Cardiac septum (tissue), 1 donor: ENCODE results near the gene AQP2. TPM values are rescaled to one million over a fixed set of nuclear protein-coding genes. Genes with fewer than 3 reads are reported as not detected.
"Not testable (repeated sequence)": the region's sequence is repeated elsewhere in the genome, so short reads cannot be mapped to it uniquely, and the experiment has no call there.

Experiments used
- DNase-seq: peaks from one replicate; pipeline ENCODE4 v3.0.0-alpha.2; 2020; ENCODE audit warnings: low spot score
- intact Hi-C: fragments of 100-400 bp; cut with DNase I; formaldehyde crosslinking; loops from one replicate; pipeline ENCODE4 v1.14.0; 2022
- total RNA-seq: library from RNA; stranded (reverse); fragmentation: NEBNext Ultra II Directional; extraction: Animal tissue kit (Norgen Biotek cat#: 25700); gene quantifications from one replicate; pipeline ENCODE4 v1.2.1, GENCODE V29; 2021
- donor health status: DM: no; HTN: no; CAD: no.

Gene AQP2
- total RNA-seq, 1 donor from 2014 or later = not detected

DNA sequence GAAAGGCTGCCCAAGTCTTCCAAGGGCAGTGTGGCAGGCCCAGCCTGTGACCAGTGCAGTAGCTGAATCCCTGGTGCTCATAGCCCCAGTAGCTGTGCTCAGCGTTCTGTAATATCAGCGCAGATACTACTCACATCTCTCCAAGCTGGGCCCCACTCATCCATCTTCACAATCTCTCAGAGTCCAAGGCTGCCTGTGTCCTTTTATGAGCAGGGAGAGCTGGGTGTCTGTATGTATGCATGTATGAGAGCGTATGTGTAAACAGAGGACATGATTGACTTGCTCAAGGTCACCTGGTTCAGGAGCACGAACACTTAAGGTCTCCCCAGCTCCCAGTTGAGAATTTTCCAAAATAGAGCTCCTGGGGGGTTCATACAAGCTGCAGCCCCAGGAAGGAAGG is 27.6 kb downstream of the AQP2 start:
- intact Hi-C loops = no loop called here
- DNase-seq = no peak

DNA sequence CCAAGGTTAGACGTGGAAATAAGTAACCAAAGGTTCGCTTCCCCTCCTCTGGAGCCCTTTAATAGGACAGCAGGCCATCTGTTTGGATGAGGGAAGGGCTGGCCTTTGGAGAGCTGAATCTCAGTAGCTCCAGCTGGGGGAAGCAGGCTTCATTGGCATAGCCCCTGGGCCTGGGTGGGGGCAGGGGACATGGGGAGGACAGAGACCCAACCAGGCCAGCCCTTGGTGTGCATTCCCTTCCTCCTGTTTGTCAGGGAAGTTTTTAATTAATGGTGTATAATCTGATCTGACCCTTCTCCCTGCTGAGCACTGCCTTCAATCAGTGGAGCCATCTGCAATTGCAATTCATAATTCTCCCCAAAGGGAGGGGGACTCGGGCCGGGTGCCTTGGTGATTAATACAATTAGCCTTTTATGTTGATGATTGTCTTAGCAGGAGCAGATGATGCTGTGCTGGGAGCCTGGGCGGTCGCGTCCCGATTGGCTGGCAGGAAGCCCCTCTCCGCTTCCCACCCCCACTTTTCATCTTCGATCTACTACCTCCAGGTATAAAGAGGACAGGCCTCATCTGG is 28.6 kb downstream of the AQP2 start:
- DNase-seq = no peak
- intact Hi-C loops = no loop called here

DNA sequence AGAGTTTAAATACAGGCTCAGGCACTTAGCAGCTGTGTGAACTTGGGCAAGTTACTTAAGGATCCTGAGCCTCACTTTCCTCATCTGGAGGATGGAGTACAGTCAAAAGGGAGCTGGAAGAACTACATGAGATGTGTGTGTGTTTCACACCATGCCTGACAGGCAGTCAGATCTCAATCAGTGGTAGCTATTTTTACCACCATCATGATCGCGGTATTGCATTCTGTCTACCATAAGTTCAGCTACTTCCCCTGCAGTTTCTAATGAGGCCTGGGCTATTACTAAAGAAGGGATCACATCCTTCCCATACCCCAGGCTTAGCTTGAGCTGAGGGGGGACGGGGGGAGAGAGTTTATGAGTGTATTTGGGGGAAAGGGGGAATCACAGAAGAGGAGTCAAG is 29.3 kb downstream of the AQP2 start:
- intact Hi-C loops = no loop called here
- no peak for DNase-seq

DNA sequence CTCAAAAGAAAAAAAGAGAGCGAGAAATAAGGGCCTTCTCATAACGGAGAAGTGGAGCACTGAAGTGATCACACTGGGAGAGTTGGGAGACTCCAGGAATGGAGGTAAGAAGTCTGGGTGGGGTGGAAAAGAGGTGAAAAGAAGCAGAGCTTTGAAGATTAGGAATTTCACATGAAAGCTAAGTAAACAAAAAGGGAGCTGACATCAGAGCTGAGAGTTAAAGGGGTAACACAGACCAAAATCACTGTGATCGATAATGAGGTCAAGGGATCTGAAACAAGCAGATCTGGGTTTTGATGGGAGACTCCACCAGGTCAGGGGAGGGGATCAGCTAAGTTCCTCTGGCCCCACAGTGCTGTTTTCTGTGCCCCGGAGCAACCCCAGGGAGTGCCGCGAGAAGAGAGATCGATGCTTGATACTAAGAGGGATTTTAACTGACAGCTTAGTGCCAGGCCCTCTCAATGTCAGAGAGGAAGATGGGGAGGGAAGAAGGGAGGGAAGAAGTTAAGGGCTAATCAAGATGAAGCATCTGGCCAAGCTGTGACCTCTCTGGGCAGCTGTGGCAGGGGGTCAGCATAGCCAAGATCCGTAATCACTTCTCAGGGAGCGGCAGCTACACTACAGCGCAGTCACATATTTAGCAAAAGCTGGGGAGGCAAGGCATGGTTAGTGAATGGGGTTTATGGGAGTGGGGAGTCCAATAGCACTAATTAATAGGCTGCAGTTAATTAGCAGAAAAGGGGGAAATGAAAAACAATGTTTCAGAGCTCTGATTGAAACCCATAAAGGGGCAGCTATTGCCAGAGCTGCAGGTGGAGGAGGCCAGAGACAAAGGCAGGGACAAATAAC is 30.2 kb downstream of the AQP2 start:
- no peak for DNase-seq

DNA sequence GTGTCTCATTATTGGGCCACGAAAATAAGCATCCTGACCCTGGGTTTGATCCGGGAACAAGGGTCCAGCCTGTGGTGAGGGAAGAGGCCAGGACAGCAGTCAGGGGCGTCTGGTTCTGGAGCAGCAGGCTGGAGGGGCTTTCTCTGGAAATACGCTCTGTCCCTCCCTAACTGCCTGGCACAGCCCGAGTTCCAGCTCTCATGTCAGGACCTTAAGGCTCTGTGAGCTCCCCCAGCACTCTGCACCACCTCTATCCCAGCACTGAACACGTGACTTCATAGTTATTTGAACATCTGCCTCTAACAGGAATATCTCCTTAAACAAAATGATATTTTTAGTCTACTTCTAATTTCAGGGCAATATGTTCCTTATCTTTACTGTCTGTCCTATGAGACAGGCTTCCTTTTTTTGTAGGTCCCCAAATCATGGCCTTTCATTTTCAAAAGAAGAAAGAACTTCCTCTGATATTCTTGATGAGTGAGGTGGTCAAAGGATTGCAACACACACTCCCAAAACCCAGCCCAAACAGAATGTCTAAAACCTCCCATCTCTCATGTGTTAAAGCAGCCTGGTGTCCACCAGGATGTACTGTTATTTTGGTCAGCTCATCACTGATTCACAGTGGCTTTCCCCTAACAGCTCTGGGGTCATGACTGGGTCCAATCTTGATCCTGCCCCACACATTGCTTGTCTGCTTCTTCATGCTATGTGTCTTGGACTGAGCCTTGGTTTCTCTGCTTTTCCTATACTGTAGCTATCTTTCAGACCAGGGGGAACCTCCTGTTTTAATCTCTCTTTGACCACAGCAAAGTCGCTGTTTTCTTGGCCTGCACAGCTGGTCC is 31.9 kb downstream of the AQP2 start:
- no peak for DNase-seq
- intact Hi-C loops = no loop called here

More for the DNA sequence above, 30.2 kb downstream of the AQP2 start:
- intact Hi-C loops = no loop called here

DNA sequence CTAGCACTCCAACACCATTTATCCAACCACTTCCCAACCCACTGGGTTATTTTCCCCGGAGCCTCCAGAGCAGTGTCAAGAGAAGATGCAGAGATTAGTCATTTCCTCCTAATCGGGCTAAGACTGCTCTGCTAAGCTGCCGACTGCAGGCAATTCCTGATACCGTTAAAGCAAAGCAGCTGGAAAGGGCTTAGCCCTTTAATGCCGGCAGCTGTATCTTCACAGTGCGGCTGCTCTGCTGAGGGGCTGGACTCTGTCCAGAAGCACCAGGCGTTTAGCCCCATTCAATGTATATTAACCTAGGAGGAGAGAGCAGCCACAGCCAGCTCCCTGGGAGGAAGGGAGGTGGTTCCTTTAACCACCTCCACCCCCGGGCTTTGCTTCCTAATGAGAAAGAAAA is 33.4 kb downstream of the AQP2 start:
- intact Hi-C loops = no loop called here
- no peak for DNase-seq

DNA sequence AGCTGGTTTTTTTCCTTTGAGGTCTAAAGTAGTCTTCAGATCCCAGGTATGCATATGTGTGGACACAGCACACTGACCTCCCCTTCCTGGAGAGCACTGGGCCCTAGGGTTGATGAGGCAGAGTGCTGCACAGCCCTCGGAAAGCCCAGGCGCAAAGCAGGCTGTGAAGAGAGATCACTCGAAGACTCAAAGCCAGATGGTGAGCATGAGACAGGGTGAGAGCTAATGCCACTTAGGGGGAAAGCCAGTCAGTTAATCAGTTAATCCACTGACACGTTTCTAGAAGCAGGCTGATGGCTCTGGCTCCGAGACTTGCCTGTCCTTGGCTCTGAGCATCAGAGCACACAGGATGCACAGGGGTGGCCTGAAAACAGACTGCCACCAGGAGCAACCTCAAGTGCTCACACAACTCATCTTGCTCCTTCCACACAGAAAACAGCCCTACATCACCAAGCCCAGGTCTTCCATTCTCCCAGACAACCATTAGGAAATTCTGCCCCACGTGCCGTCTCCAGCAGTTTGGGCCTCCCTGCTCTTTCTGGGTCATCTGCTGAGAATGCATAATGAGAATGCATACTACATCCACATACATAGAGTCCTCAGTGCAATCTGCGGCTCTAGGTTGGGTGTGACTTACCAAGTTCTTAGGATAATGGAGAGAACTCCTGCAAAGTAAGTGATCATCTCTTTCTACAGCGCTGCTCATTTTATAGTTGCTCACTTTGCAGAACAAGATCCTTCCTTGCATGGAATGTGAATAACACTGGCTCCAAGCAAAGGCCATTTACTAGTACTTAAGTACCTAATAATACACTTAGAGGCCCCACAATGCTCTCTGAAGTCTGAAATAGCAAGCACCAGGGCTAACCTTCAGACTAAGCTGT is 34.2 kb downstream of the AQP2 start:
- intact Hi-C loops = no loop called here
- DNase-seq = no peak

DNA sequence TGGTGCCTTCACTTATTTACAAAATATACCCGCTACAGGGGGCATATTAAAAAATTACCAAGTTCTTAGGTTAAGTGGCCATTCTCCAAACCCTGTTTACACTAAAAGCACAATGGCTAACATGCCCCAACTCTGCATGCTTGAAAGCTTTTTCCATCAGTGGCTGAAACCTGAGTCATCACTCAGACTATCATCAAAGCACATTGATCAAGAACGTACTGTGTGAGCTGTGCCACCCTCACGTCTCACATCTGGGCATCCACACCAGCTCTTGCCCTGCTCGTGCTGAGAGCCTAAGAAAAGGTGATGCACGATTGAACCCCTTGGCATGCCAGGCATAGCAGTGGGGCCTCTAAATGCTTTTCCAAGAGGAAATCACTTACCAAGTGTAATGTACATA is 35.4 kb downstream of the AQP2 start:
- intact Hi-C loops = no loop called here
- DNase-seq = no peak

DNA sequence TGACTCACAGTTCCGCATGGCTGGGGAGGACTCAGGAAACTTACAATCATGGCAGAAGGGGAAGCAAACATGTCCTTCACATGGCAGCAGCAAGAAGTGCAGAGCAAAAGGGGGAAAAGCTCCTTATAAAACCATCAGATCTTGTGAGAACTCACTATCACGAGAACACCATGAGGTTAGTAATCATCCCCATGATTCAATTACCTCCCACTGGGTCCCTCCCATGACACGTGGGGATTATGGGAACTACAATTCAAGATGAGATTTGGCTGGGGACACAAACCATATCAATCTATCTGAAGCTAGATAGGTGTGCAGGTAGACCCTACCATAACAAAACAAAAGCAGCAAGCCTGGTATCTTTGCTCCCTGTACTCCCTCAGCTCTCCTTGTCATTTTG is 35.9 kb downstream of the AQP2 start:
- DNase-seq, intact Hi-C loops: not testable (repeated sequence)

DNA sequence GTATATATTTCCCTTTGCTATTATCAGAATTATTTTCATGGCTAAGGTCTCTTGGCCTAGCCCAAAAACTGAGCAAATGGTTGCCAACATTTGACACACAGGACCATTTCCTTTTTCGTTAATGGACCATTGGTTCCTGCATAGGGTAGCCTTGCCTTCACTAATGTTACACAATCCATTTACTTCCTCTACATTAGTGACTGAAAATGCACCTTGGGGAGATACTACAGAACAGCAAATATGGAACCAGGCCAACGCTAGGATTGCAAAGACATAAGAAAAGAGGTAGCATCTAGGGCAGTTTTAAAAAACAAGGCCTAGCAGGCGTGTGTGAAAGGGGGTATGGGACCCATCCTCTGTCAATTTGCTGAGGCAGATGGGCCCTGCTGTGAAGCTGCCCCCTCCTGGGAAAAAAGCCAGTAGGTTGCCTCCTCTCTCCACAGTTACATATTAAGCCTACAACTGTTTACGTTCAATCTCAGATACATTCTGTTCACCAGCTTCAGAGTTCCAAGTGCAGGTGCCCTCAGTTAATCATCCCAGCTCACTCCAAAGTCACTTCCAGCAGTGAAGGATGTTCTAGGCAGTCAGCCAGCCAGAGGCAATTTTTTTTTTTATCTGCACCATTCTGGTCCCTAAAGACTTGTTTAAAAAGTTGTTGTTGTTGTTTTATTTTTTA is 37.2 kb downstream of the AQP2 start:
- no peak for DNase-seq
- intact Hi-C loops = no loop called here

DNA sequence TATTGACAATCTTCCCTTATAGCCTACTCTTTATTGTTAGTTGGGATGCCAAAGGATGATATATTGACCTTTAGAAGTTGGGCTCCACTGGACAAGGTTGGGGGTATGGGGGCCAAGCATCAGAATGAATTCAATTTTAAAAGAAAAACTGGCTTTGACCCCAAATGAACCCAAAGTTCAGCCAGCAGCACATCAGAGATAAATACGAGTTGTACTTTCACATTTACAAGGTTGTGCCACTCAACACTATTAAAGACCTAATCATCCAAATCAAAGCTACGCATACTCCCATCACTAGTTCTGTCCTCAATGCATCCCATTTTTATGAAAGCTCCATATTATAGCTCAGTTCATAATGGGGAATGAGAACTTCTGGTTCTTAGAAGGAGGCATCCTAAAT is 38.9 kb downstream of the AQP2 start:
- DNase-seq, intact Hi-C loops: not testable (repeated sequence)

DNA sequence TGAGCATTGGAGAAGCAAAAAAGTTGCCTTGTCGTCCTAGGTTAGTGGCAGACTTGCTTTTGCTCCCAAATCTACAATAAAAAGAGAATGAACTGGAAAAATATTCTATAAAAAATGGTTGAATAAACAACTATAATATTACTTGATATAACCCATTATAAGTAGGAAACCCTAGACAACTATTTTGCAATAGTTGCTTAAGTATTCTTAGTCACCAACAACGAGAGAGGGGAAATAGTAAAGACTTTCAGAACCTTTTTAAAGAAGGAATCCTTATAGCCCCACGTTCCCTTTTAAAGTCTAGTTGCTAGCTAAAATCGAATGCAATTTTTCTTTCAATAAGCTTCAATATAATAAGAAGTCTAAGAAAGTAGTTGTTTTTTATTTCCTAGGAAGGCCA is 39.7 kb downstream of the AQP2 start:
- intact Hi-C loops = no loop called here
- no peak for DNase-seq

DNA sequence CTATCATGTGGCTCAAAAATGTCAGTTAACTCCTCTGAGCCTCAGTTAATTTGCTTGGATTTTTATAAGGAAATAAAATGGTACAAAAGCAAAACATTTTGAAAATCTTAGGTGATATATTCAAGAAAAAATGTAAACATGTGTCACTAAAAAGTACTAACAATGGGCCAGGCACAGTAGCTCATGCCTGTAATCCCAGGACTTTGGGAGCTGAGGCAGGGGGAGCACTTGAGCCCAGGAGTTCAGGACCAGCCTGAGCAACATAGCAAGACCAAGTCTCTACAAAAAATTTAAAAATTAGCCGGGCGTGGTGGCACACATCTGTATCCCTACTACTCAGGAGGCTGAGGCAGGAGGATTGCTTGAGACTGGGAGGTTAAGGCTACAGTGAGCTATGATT is 47.9 kb downstream of the AQP2 start:
- intact Hi-C loops = no loop called here
- DNase-seq = no peak

DNA sequence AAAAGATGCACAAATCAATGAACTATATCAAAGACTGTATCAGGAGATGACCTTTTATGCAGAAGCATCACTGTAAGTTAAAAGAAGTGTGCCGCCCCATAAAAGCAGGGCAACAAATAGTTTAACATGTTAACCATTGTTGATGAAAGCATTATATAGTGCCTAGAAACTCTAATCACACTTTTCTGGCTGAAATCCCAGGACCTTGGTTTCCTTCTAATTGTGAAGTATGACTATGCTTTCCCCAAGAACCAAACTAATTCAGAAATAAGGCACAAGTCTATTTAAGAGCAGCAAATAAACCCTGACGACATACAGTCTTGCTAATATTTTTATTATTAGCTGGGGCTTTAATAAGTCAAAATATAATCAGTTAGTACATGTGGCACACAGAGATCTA is 53.1 kb downstream of the AQP2 start:
- intact Hi-C loops = no loop called here
- no peak for DNase-seq

DNA sequence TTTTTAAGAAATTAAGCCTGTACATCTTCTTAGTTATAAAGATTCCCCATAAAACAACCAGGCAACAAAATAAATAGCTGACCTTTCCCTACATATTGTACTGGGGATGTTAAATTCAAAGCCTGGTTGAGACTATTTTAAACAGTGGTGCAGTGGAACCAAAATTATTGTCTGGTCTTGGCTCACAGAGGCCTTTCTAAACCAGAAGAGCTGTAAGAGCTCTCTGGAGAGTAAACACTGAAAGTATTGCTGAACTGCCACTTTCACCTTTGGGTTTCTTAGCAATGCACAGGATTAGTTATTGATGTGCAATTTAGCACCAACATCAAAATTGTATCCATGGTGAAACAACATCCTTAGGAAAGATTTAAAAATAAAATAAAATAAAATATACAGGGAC is 54.2 kb downstream of the AQP2 start:
- DNase-seq = no peak
- intact Hi-C loops = no loop called here

DNA sequence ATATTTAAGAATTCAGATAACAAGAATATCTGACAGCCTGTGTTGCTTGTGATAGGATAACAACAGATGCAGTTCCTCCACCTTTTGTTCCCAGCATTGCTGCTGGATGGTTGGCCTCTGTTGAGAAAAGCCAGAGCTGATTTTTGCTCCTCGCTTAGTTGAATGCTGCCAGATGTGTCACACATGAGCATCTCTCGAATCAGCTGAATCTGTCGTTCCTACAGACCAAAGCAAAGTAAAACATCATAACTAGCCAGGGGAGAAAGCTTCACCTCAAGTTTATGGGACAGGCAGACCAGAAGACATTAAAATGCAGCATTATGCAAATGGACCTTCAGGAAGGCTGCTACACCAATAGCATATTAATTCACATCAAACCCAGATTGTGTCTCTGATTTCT is 54.6 kb downstream of the AQP2 start:
- intact Hi-C loops = no loop called here

DNA sequence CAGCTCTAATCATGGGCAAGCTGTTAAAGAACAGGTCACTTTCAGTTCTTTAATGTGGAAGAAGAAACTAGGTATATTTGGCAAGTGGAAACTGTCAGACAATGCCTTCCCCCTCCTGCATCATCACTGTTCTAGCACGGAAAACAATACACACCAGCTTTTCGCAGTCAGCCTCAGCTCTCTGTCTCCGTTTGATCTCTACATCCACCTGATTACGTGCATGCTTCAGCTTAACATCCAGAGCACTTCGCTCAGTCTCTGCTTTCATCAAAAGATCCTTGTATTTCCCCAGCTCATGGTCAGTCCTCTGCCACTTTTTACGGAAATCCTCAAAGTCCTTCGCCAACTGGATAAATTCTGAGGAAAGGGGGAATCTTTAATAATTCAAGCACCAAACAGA is 55.7 kb downstream of the AQP2 start:
- intact Hi-C loops = no loop called here
- DNase-seq = no peak

More for the DNA sequence above, 54.6 kb downstream of the AQP2 start:
- no peak for DNase-seq

DNA sequence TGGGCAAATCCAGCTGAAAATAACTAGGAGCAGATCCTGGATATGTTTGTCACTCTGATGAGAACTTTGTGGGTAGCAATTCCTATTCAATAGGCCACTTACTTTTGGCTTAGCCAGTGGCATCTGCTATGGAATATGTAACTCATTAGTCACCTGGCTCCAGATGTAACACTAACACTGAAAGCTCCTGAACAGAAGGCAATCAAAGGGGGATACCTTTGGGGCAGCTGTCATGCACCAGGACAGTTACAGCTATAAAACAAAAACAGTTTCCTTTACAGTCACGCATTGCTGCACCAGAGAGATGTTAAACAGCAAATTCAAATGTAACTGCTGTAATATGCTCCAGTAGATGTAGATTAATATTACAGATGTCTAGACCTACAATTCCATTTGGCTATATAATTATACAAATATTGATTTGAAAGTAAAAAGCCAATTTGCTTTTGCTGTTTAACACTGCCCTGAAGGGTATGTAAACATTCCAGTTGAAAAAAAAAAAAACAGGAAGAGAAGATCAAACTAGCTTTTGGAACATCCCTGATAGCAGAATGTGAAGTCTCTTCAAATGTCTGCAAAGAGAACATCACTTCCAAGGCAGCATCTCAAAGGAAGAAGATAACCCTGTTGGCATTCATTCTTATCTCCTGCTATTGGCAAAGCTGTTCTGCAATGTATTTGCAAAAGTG is 56.4 kb downstream of the AQP2 start:
- intact Hi-C loops = no loop called here
- no peak for DNase-seq
